Measurements from ENCODE around the gene GABARAPL1.

DNA sequence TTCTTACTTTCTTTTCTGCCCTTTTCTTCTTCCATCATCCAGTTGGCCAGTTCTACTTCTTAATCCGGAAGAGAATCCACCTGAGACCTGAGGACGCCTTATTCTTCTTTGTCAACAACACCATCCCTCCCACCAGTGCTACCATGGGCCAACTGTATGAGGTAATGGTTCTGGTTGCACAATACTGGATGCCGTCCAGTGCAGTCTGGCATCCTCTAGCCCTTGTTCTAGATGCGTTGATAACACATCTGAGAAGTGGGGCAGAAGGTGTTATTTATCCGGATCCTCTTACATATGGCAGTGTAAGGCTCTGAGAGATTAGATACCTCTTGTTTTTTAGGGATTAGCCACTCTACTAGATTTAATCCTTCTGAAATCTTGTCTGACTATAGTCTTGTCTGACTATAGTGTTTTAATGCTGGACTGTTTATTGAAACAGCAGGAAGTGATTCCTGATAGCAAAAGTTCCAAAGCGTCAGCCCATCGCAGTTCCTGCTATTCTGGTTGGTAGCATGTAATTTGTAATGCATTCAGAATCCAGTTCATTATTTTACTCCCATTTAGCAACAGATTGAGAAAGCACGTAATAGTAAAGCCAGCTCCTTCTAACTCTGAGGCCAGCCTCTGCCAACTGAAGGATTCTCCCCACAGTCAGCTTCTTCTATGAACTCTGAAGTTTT, 7.9 kb downstream of the GABARAPL1 start:
- TF ChIP-seq CTCF (conservative IDR thresholded peaks at IDR 0.05 in 1 of 2, IDR thresholded peaks at IDR 0.05 in 1 of 2; ENCODE audit: low read depth in 1 of 2, low read length in 2 of 2) (no peak), EZH2 (IDR thresholded peaks at IDR 0.05; ENCODE audit: low read length, missing control alignments) (no peak)

All from fibroblast of lung (primary cell).